ENCODE data around the gene OTOR. TPM values are rescaled to one million over a fixed set of nuclear protein-coding genes. Genes with fewer than 3 reads are reported as not detected.

OTOR gene
- total RNA-seq, 1 experiment from 2014 or later = not detected

GRCh38 chr20:16777126-16777525 is 29.0 kb downstream of the OTOR start:
- H3K4me1 Mint-ChIP-seq (ENCODE audit: low read depth, unreplicated experiment) = no peaks in the 10 kb centered on the region
- CTCF ChIA-PET = no interaction called here
- H3K27ac Mint-ChIP-seq (ENCODE audit: unreplicated experiment) = no peak overlapping the region
- H3K9me3 Mint-ChIP-seq (ENCODE audit: low read depth, unreplicated experiment) = peaks cover 2% of the 10 kb centered on the region
- no TSS peak for BruUV-seq (replicated peaks)
- no peak for TF ChIP-seq CTCF (IDR thresholded peaks at IDR 0.05; ENCODE audit: unreplicated experiment)
- H3K36me3 Mint-ChIP-seq (ENCODE audit: insufficient read depth, unreplicated experiment) = no peaks in the 10 kb centered on the region
- DNase-seq = no peak
- no peak overlapping the region for H3K4me3 Mint-ChIP-seq (ENCODE audit: low read depth, unreplicated experiment)
- intact Hi-C loops (cut with micrococcal nuclease; ENCODE audit: unreplicated experiment) = no loop called here
- peaks cover 18% of the 10 kb centered on the region for H3K27me3 Mint-ChIP-seq (ENCODE audit: unreplicated experiment)

- Mint-ChIP-seq H3K4me1 (ENCODE audit: low read depth, unreplicated experiment) (no peaks in the 10 kb centered on the region), H3K4me3 (ENCODE audit: low read depth, unreplicated experiment) (no peak overlapping the region), H3K27me3 (ENCODE audit: unreplicated experiment) (peaks cover 18% of the 10 kb centered on the region), H3K9me3 (ENCODE audit: low read depth, unreplicated experiment) (peaks cover 2% of the 10 kb centered on the region), H3K27ac (ENCODE audit: unreplicated experiment) (no peak overlapping the region), H3K36me3 (ENCODE audit: insufficient read depth, unreplicated experiment) (no peaks in the 10 kb centered on the region)
- DNase-seq = no peak
- TF ChIP-seq CTCF (IDR thresholded peaks at IDR 0.05; ENCODE audit: unreplicated experiment) = no peak
- CTCF ChIA-PET = no interaction called here
- BruUV-seq (replicated peaks) = no TSS peak
- intact Hi-C loops (cut with micrococcal nuclease; ENCODE audit: unreplicated experiment) = no loop called here
These were observed 30.0 kb downstream of the OTOR start for GRCh38 chr20:16778159-16778558.

- no peaks in the 10 kb centered on the region for H3K4me1 Mint-ChIP-seq (ENCODE audit: low read depth, unreplicated experiment)
- no peak for TF ChIP-seq CTCF (IDR thresholded peaks at IDR 0.05; ENCODE audit: unreplicated experiment)
- H3K27ac Mint-ChIP-seq (ENCODE audit: unreplicated experiment) = no peak overlapping the region
- no peaks in the 10 kb centered on the region for H3K9me3 Mint-ChIP-seq (ENCODE audit: low read depth, unreplicated experiment)
- no peaks in the 10 kb centered on the region for H3K36me3 Mint-ChIP-seq (ENCODE audit: insufficient read depth, unreplicated experiment)
- no peak for DNase-seq
- intact Hi-C loops (cut with micrococcal nuclease; ENCODE audit: unreplicated experiment) = no loop called here
- no TSS peak for BruUV-seq (replicated peaks)
- H3K27me3 Mint-ChIP-seq (ENCODE audit: unreplicated experiment) = no peaks in the 10 kb centered on the region
- H3K4me3 Mint-ChIP-seq (ENCODE audit: low read depth, unreplicated experiment) = no peak overlapping the region
- CTCF ChIA-PET = no interaction called here
These were observed 33.3 kb downstream of the OTOR start for GRCh38 chr20:16781496-16781895.

GRCh38 chr20:16785226-16785625 is 37.1 kb downstream of the OTOR start:
- no TSS peak for BruUV-seq (replicated peaks)
- no peak for TF ChIP-seq CTCF (IDR thresholded peaks at IDR 0.05; ENCODE audit: unreplicated experiment)
- Mint-ChIP-seq H3K27me3 (ENCODE audit: unreplicated experiment) (peaks cover 3% of the 10 kb centered on the region), H3K36me3 (ENCODE audit: insufficient read depth, unreplicated experiment) (no peaks in the 10 kb centered on the region), H3K4me1 (ENCODE audit: low read depth, unreplicated experiment) (no peaks in the 10 kb centered on the region), H3K4me3 (ENCODE audit: low read depth, unreplicated experiment) (no peak overlapping the region), H3K9me3 (ENCODE audit: low read depth, unreplicated experiment) (no peaks in the 10 kb centered on the region), H3K27ac (ENCODE audit: unreplicated experiment) (no peak overlapping the region)
- CTCF ChIA-PET = interaction anchor here (0.6 kb wide), 1 partner anchor 529 kb away, joined by 3 read pairs; no protein-coding TSS in a partner anchor
- intact Hi-C loops (cut with micrococcal nuclease; ENCODE audit: unreplicated experiment) = no loop called here
- no peak for DNase-seq

Other genes with a start within 250 kb of the OTOR start
- gene KIF16B, start 174.9 kb upstream of the OTOR start, total RNA-seq (2022) = 4.3 TPM in 2 replicates
- gene SNRPB2, start 18.3 kb upstream of the OTOR start, total RNA-seq (2022) = 23.1 and 25.9 TPM in 2 replicates